K562 (cell line): ENCODE results near the gene KMT2C. TPM values are rescaled to one million over a fixed set of nuclear protein-coding genes. Genes with fewer than 3 reads are reported as not detected.
A peak's percentile ranks its signal among the peaks of the same experiment; 100 is the strongest.

Experiments used
- HNRNPH1 ChIP-seq: fragments of 200-400 bp; formaldehyde crosslinking; optimal IDR thresholded peaks from 2 replicates; pipeline ENCODE3; 2017; ENCODE audit warnings: low read depth, mild to moderate bottlenecking, low read length, moderate library complexity
- MCM3 ChIP-seq: fragments of 450-650 bp; IDR thresholded peaks from 2 replicates; pipeline ENCODE4 v1.6.1; 2016
- OTX1 ChIP-seq: fragments of 450-650 bp; formaldehyde crosslinking; IDR thresholded peaks from 2 replicates; pipeline ENCODE4 v1.4.0; 2022; ENCODE audit warnings: mild to moderate bottlenecking
- polyA plus RNA-seq, 8 experiments: library from polyadenylated mRNA; depleted of rRNA in 4 of 8; stranded (reverse) in 5 of 8; unstranded in 3 of 8; fragments of >200 nt; fragmentation: Nextera tagmentation in 2 of 8; fragmentation: Illumina TruSeq in 1 of 8; extraction: Ambion mirVana in 2 of 8; extraction: Trizol in 1 of 8; gene quantifications; 2 replicates each; pipeline versions ENCODE4 v1.2.1 to v1.2.3, GENCODE V29; 2011 to 2014; ENCODE audit warnings: inconsistent platforms in 1 of 8, missing spikeins in 1 of 8
- total RNA-seq, 7 experiments: library from RNA; depleted of rRNA in 6 of 7; stranded (reverse); fragments of >200 nt in 6 of 7; fragmentation: Illumina TruSeq in 2 of 7; extraction: Trizol in 2 of 7; gene quantifications; 2 replicates each; pipeline versions ENCODE4 v1.2.1 to v1.2.3, GENCODE V29; 2011 to 2021; ENCODE audit warnings: low replicate concordance in 1 of 7
- TF ChIP-seq, protein P1 (sequence below), 2 experiments: fragments of 450-650 bp in 1 of 2; sonication (generic) in 1 of 2; formaldehyde crosslinking in 1 of 2; IDR thresholded peaks; 2 replicates each; pipeline versions ENCODE4 v1.7.1 to v1.9.0; 2016 to 2022; ENCODE audit warnings: inconsistent platforms in 1 of 2, mild to moderate bottlenecking in 1 of 2, missing genetic modification reagents in 1 of 2
- TF ChIP-seq, protein P2 (sequence below): fragments of 450-650 bp; IDR thresholded peaks from 2 replicates; pipeline ENCODE4 v1.6.1; 2016; ENCODE audit warnings: antibody characterized with exemption
- TF ChIP-seq, protein P3 (sequence below): fragments of 450-650 bp; IDR thresholded peaks from 2 replicates; pipeline ENCODE4 v1.6.1; 2017; ENCODE audit warnings: antibody characterized with exemption
- TF ChIP-seq, protein P4 (sequence below): IDR thresholded peaks from 2 replicates; pipeline ENCODE4 v1.6.1; 2016; ENCODE audit warnings: missing genetic modification characterization, missing compliant biosample characterization
- TF ChIP-seq, protein P5 (sequence below): fragments of 450-650 bp; IDR thresholded peaks from 2 replicates; pipeline ENCODE4 v1.7.0; 2016; ENCODE audit warnings: borderline replicate concordance

Gene KMT2C
- total and polyA plus RNA-seq, 9 of the 15 experiments (the other 6 are each of a cell fraction or from before 2014, with no cell fraction given): 4.9 to 67.8 (median 27.1) TPM

DNA sequence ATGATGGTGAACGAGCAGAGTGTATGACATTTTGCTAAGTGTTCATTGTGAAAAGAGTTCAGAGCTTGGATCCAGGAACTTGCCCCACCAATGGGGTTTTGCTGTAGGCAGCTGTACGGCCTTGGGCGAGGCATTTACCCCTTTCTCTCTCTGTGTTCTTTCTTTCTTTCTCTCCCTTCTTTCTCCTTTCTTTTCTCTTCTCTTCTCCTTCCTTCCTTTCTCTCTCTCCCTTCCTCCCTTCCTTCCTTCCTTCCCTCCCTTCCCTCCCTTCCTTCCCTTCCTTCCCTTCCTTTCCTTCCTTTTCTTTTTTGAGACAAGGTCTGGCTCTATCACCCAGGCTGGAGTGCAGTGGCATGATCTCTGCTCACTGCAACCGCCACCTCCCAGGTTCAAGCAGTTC is 45.3 kb upstream of the KMT2C start (continued):
- TF ChIP-seq, protein P1, sequence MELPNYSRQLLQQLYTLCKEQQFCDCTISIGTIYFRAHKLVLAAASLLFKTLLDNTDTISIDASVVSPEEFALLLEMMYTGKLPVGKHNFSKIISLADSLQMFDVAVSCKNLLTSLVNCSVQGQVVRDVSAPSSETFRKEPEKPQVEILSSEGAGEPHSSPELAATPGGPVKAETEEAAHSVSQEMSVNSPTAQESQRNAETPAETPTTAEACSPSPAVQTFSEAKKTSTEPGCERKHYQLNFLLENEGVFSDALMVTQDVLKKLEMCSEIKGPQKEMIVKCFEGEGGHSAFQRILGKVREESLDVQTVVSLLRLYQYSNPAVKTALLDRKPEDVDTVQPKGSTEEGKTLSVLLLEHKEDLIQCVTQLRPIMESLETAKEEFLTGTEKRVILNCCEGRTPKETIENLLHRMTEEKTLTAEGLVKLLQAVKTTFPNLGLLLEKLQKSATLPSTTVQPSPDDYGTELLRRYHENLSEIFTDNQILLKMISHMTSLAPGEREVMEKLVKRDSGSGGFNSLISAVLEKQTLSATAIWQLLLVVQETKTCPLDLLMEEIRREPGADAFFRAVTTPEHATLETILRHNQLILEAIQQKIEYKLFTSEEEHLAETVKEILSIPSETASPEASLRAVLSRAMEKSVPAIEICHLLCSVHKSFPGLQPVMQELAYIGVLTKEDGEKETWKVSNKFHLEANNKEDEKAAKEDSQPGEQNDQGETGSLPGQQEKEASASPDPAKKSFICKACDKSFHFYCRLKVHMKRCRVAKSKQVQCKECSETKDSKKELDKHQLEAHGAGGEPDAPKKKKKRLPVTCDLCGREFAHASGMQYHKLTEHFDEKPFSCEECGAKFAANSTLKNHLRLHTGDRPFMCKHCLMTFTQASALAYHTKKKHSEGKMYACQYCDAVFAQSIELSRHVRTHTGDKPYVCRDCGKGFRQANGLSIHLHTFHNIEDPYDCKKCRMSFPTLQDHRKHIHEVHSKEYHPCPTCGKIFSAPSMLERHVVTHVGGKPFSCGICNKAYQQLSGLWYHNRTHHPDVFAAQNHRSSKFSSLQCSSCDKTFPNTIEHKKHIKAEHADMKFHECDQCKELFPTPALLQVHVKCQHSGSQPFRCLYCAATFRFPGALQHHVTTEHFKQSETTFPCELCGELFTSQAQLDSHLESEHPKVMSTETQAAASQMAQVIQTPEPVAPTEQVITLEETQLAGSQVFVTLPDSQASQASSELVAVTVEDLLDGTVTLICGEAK (IDR thresholded peaks at IDR 0.05): no peak
- TF ChIP-seq, protein P1 (CRISPR knock-in tag; IDR thresholded peaks at IDR 0.05): no peak
- TF ChIP-seq, protein P2, sequence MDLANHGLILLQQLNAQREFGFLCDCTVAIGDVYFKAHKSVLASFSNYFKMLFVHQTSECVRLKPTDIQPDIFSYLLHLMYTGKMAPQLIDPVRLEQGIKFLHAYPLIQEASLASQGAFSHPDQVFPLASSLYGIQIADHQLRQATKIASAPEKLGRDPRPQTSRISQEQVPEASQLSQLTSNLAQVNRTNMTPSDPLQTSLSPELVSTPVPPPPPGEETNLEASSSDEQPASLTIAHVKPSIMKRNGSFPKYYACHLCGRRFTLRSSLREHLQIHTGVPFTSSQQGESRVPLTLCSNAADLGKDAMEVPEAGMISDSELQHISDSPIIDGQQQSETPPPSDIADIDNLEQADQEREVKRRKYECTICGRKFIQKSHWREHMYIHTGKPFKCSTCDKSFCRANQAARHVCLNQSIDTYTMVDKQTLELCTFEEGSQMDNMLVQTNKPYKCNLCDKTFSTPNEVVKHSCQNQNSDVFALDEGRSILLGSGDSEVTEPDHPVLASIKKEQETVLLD: 0 out of 2 replicates have a peak, but pooled peaks have one; percentile 26
- TF ChIP-seq, protein P3, sequence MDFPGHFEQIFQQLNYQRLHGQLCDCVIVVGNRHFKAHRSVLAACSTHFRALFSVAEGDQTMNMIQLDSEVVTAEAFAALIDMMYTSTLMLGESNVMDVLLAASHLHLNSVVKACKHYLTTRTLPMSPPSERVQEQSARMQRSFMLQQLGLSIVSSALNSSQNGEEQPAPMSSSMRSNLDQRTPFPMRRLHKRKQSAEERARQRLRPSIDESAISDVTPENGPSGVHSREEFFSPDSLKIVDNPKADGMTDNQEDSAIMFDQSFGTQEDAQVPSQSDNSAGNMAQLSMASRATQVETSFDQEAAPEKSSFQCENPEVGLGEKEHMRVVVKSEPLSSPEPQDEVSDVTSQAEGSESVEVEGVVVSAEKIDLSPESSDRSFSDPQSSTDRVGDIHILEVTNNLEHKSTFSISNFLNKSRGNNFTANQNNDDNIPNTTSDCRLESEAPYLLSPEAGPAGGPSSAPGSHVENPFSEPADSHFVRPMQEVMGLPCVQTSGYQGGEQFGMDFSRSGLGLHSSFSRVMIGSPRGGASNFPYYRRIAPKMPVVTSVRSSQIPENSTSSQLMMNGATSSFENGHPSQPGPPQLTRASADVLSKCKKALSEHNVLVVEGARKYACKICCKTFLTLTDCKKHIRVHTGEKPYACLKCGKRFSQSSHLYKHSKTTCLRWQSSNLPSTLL: 0 out of 2 replicates have a peak, but pooled peaks have one; percentile 36
- TF ChIP-seq, protein P4, sequence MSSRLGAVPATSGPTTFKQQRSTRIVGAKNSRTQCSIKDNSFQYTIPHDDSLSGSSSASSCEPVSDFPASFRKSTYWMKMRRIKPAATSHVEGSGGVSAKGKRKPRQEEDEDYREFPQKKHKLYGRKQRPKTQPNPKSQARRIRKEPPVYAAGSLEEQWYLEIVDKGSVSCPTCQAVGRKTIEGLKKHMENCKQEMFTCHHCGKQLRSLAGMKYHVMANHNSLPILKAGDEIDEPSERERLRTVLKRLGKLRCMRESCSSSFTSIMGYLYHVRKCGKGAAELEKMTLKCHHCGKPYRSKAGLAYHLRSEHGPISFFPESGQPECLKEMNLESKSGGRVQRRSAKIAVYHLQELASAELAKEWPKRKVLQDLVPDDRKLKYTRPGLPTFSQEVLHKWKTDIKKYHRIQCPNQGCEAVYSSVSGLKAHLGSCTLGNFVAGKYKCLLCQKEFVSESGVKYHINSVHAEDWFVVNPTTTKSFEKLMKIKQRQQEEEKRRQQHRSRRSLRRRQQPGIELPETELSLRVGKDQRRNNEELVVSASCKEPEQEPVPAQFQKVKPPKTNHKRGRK (tag): peak; percentile 71
- TF ChIP-seq HNRNPH1: no peak
- TF ChIP-seq OTX1 (CRISPR knock-in tag): 0 out of 2 replicates have a peak, but pooled peaks have one; percentile 61
- TF ChIP-seq MCM3: peak; percentile 77; the same call in 1 of the 2 replicates
- TF ChIP-seq, protein P5, sequence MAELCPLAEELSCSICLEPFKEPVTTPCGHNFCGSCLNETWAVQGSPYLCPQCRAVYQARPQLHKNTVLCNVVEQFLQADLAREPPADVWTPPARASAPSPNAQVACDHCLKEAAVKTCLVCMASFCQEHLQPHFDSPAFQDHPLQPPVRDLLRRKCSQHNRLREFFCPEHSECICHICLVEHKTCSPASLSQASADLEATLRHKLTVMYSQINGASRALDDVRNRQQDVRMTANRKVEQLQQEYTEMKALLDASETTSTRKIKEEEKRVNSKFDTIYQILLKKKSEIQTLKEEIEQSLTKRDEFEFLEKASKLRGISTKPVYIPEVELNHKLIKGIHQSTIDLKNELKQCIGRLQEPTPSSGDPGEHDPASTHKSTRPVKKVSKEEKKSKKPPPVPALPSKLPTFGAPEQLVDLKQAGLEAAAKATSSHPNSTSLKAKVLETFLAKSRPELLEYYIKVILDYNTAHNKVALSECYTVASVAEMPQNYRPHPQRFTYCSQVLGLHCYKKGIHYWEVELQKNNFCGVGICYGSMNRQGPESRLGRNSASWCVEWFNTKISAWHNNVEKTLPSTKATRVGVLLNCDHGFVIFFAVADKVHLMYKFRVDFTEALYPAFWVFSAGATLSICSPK: 0 out of 2 replicates have a peak, but pooled peaks have one; percentile 59
